K562 (cell line): ENCODE results near the gene ENTR1. TPM values are rescaled to one million over a fixed set of nuclear protein-coding genes. Genes with fewer than 3 reads are reported as not detected.

Experiments
- ATAC-seq: fragments of 200-7000 bp; cut with Tn5 transposase; 3 replicates; pipeline ENCODE4 v1.9.1; 2020; ENCODE audit warnings: moderate library complexity
- BruUV-seq: library from RNA; stranded (reverse); fragments of 400-500 nt; replicated peaks from 2 replicates; lab custom pipeline; 2021; lab: Mats Ljungman, UMichigan
- CTCF ChIA-PET: fragments of 300-600 bp; formaldehyde crosslinking; extraction: SDS; loops from one replicate; lab custom pipeline; 2021; ENCODE audit warnings: low intra/inter-chr PET ratio; lab: Yijun Ruan, JAX
- POLR2A ChIA-PET: fragments of 300-600, 350-650 bp; sonication (Branson Sonifier 250); formaldehyde crosslinking; extraction: SDS; loops from one replicate; lab custom pipeline; 2021; ENCODE audit warnings: antibody characterized with exemption, inconsistent platforms; lab: Yijun Ruan, JAX
- DNase-seq, 4 experiments: peaks; one replicate each; pipeline versions ENCODE4 v3.0.0 to v3.0.0-alpha.2; 2011 to 2018; ENCODE audit warnings: low spot score in 3 of 4, mixed read lengths in 3 of 4; ENCODE audit errors: extremely low read depth in 1 of 4
- FAIRE-seq: peaks from 2 replicates; lab custom pipeline; 2011; peaks lifted over from hg19 to GRCh38; lab: Jason Lieb, UNC
- H2AFZ ChIP-seq: 2 replicates; pipeline ENCODE4 v1.6.0; 2011; ENCODE audit warnings: low read depth, low read length, control low read depth, inconsistent platforms
- H3K27ac ChIP-seq: fragments of 200-600 bp; 3 replicates; pipeline ENCODE4 v1.8.0; 2011; ENCODE audit warnings: low read depth, mild to moderate bottlenecking, control low read depth, inconsistent platforms, low read length, moderate library complexity, mixed read lengths; ENCODE audit errors: extremely low read depth
- H3K27me3 ChIP-seq, 2 experiments: fragments of 300-600 bp in 1 of 2; 2 replicates in 1 of 2; 3 replicates in 1 of 2; pipeline versions ENCODE4 v1.6.0 to v1.8.0; 2011; ENCODE audit warnings: inconsistent platforms in 2 of 2, low read length in 2 of 2, mild to moderate bottlenecking in 1 of 2, mixed read lengths in 1 of 2, moderate library complexity in 1 of 2; ENCODE audit not compliant: control insufficient read depth in 2 of 2, insufficient read depth in 2 of 2
- H3K36me3 ChIP-seq: fragments of 300-600 bp; 3 replicates; pipeline ENCODE4 v1.8.0; 2011; ENCODE audit warnings: mild to moderate bottlenecking, low read length, inconsistent platforms; ENCODE audit not compliant: control insufficient read depth, insufficient read depth
- H3K4me1 ChIP-seq, 2 experiments: fragments of 200-600 bp in 1 of 2; replicated peaks in 1 of 2; 2 replicates in 1 of 2; 3 replicates in 1 of 2; pipeline versions ENCODE4 v1.5.1 to v1.8.0; 2011; ENCODE audit warnings: inconsistent platforms in 2 of 2, low read length in 2 of 2, mild to moderate bottlenecking in 1 of 2, mixed read lengths in 1 of 2, moderate library complexity in 1 of 2; ENCODE audit not compliant: control insufficient read depth in 2 of 2, insufficient read depth in 2 of 2
- H3K4me2 ChIP-seq: 2 replicates; pipeline ENCODE4 v1.6.1; 2011; ENCODE audit warnings: low read length, control low read depth, inconsistent platforms, mixed read lengths; ENCODE audit not compliant: insufficient read depth
- H3K4me3 ChIP-seq: fragments of 200-600 bp; sonication (generic), shearing (Covaris generic); 2 replicates; pipeline ENCODE4 v1.5.1; 2016; ENCODE audit warnings: control low read depth, inconsistent platforms
- H3K79me2 ChIP-seq: fragments of 200-600 bp; 3 replicates; pipeline ENCODE4 v1.8.0; 2011; ENCODE audit warnings: low read length, inconsistent platforms; ENCODE audit not compliant: control insufficient read depth, insufficient read depth
- H3K9ac ChIP-seq, 2 experiments: 2 replicates each; pipeline versions ENCODE4 v1.6.0 to v1.6.1; 2011; ENCODE audit warnings: low read depth in 2 of 2, low read length in 2 of 2, control low read depth in 1 of 2, inconsistent platforms in 1 of 2, mild to moderate bottlenecking in 1 of 2, mixed read lengths in 1 of 2; ENCODE audit not compliant: insufficient read depth in 1 of 2
- H3K9me1 ChIP-seq: one replicate; pipeline ENCODE4 v1.6.0; 2011; ENCODE audit warnings: inconsistent platforms, mild to moderate bottlenecking, low read length, moderate library complexity; ENCODE audit not compliant: control insufficient read depth, insufficient read depth
- H3K9me3 ChIP-seq: replicated peaks from 2 replicates; pipeline ENCODE4 v1.5.1; 2011; ENCODE audit warnings: low read depth, low read length, inconsistent platforms; ENCODE audit not compliant: control insufficient read depth, insufficient read depth
- H4K20me1 ChIP-seq: replicated peaks from 2 replicates; pipeline ENCODE4 v1.6.1; 2011; ENCODE audit warnings: low read length, inconsistent platforms, mixed read lengths; ENCODE audit not compliant: control insufficient read depth, insufficient read depth
- ARID1B ChIP-seq: fragments of 450-650 bp; IDR thresholded peaks from 2 replicates; pipeline ENCODE4 v1.6.1; 2016; ENCODE audit warnings: antibody characterized with exemption, mild to moderate bottlenecking, inconsistent platforms
- C11orf30 ChIP-seq: fragments of 450-650 bp; IDR thresholded peaks from 2 replicates; pipeline ENCODE4 v1.6.1; 2016; ENCODE audit warnings: low read depth, mild to moderate bottlenecking
- CAMTA2 ChIP-seq: fragments of 250-450 bp; sonication (Bioruptor Pico); conservative IDR thresholded peaks from 2 replicates; pipeline ENCODE4 v1.5.1; 2022
- CEBPG ChIP-seq, 3 experiments: fragments of 200-800 bp in 1 of 3; sonication (Bioruptor generic) in 1 of 3; sonication (generic) in 1 of 3; formaldehyde crosslinking in 1 of 3; IDR thresholded peaks in 2 of 3; conservative IDR thresholded peaks in 1 of 3; 2 replicates each; pipeline versions ENCODE4 v1.6.1 to v1.8.0; 2016 to 2022; ENCODE audit warnings: missing compliant biosample characterization in 2 of 3, missing genetic modification characterization in 2 of 3, mild to moderate bottlenecking in 1 of 3, missing genetic modification reagents in 1 of 3
- HNRNPL ChIP-seq: fragments of 200-400 bp; formaldehyde crosslinking; IDR thresholded peaks from 2 replicates; pipeline ENCODE4 v1.6.1; 2017; ENCODE audit warnings: low read depth, mild to moderate bottlenecking, low read length
- MAZ ChIP-seq, 2 experiments: fragments of 450-650 bp in 1 of 2; sonication (generic) in 1 of 2; formaldehyde crosslinking; IDR thresholded peaks in 1 of 2; conservative IDR thresholded peaks in 1 of 2; 2 replicates each; pipeline versions ENCODE4 v1.4.0 to v1.5.0; 2020; ENCODE audit warnings: mild to moderate bottlenecking in 1 of 2, missing genetic modification reagents in 1 of 2
- MYC ChIP-seq, 2 experiments: fragments of 250-450 bp in 1 of 2; sonication (Bioruptor Pico) in 1 of 2; IDR thresholded peaks; 2 replicates each; pipeline versions ENCODE4 v1.5.1 to v1.6.1; 2012 to 2021; ENCODE audit warnings: low read depth in 2 of 2, borderline replicate concordance in 1 of 2, improper control_type of control experiment in 1 of 2, low read length in 1 of 2, mild to moderate bottlenecking in 1 of 2, moderate library complexity in 1 of 2
- YBX1 ChIP-seq: fragments of 450-650 bp; IDR thresholded peaks from 2 replicates; pipeline ENCODE4 v1.7.1; 2016; ENCODE audit warnings: mild to moderate bottlenecking
- WGBS: fragments of 100-300 bp; shearing (Covaris generic); methylation state at CpG from one replicate; pipeline ENCODE4 v1.1.6; 2016; ENCODE audit warnings: low coverage, mixed read lengths; ENCODE audit not compliant: insufficient coverage; ENCODE audit errors: missing lambda C conversion rate; 5-methylcytosine and 5-hydroxymethylcytosine counted together
- in situ Hi-C: fragments of 300-500 bp; cut with MboI; formaldehyde crosslinking; loops from 4 replicates; pipeline ENCODE4 v1.15.0; 2018; ENCODE audit warnings: inconsistent platforms, mixed read lengths
- intact Hi-C: fragments of 100-400 bp; cut with micrococcal nuclease; formaldehyde crosslinking; loops from 2 replicates; pipeline ENCODE4 v1.14.2; 2022
- polyA plus RNA-seq, 8 experiments: library from polyadenylated mRNA; depleted of rRNA in 4 of 8; stranded (reverse) in 5 of 8; unstranded in 3 of 8; fragments of >200 nt; fragmentation: Nextera tagmentation in 2 of 8; fragmentation: Illumina TruSeq in 1 of 8; extraction: Ambion mirVana in 2 of 8; extraction: Trizol in 1 of 8; gene quantifications; 2 replicates each; pipeline versions ENCODE4 v1.2.1 to v1.2.3, GENCODE V29; 2011 to 2014; ENCODE audit warnings: inconsistent platforms in 1 of 8, missing spikeins in 1 of 8
- total RNA-seq, 7 experiments: library from RNA; depleted of rRNA in 6 of 7; stranded (reverse); fragments of >200 nt in 6 of 7; fragmentation: Illumina TruSeq in 2 of 7; extraction: Trizol in 2 of 7; gene quantifications; 2 replicates each; pipeline versions ENCODE4 v1.2.1 to v1.2.3, GENCODE V29; 2011 to 2021; ENCODE audit warnings: low replicate concordance in 1 of 7
- TF ChIP-seq, protein P1 (sequence below): fragments of 250-450 bp; sonication (Bioruptor Pico); IDR thresholded peaks from 2 replicates; pipeline ENCODE4 v1.8.0; 2021; ENCODE audit warnings: mild to moderate bottlenecking, moderate library complexity

Gene ENTR1
- total and polyA plus RNA-seq, 9 of the 15 experiments (the other 6 are each of a cell fraction or from before 2014, with no cell fraction given): 6.7 to 106 (median 72.6) TPM

DNA sequence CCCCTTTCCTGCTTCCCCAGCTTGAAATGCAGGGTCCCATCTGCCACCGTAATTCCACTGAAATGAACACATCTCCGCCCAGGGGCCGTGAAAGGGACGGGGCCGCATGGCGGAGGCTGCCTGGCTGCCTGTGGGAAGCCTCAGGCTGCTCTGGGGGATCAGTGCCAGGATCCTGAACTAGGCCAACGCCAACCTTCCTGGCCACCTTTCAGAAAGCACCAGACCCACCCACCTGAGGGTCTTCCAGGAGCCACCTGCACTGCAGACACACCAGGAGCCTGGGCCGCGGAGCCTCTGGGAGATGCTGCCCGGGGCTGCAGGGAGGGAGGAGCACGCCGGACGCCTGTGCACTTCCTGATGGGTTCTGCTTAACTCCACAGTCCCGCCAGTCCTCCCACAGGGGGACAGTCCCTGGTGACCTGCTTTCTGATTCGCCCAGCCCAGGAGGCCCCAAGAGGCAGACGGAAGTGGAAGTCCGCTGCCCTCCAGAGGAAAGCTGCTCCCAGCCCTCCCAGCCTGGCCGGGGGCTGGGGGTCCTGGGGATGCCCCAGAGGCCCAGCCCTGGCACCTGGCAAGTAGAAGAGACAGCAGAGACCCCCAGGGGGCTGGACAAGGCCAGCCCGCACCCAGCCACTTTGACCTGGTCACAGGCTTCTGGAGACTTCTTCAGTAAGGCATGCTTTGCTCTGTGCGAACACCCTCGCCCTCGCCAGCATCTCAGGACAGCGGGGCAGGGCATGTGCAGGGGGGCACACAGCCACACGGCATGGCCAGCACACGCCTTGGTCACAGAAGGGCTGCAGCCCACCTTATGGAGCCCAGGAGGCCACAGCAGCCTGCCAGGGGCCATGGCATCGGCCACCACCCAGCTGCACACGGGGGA lies 36.9 kb downstream of the ENTR1 start, which contains the start of gene CARD9 (continued):
- peak; percentile 79 for TF ChIP-seq MYC (IDR thresholded peaks at IDR 0.05; ENCODE audit: low read depth, low read length)
- no peak for TF ChIP-seq MYC (CRISPR knock-in tag; IDR thresholded peaks at IDR 0.05; ENCODE audit: borderline replicate concordance, low read depth)
- TF ChIP-seq, all 486 proteins: peak for 53

DNA sequence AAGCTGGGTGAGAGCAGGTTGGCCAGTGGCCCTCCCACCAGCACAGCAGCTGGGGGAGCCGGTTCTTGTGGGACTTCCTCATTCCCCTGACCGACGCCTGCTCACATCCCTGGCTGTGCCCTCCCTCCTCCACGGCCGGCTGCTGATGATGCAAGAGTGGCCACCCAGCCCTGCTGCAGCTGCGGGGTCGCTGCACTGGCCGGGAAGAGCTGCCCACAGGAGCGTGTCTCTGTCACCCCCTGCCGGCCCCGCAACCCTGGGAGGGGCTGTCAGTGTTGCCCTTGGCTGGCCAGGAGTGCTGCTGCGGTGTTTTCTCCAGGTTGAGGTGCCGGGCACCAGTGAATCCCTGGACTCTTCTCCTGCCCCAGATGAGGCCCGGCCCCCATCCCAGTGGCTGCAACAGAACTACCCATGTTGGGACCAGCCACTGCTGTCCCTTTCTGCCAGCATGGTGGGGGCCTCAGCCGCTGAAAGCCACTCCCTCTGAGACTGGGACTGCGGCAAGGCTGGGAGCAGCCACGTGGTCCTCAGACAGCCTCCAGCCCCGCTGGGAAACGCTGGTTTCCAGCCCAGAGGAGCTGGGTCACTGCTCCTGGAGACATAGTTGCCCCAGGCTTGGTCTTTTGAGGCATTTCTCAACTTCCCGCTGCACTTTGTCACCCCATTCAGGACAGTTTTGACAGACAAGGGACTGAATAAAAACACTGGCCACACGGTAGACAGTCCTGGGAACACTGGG lies 37.7 kb downstream of the ENTR1 start:
- DNase-seq (peak; percentile 68 to 79 (median 72)), ATAC-seq (peak; percentile 81), FAIRE-seq (no peak)
- Histone ChIP-seq H4K20me1 (no peaks in the 10 kb centered on the region), H3K36me3 (peaks cover 76% of the 10 kb centered on the region; the same call in 2 of the 3 replicates), H3K79me2 (peaks cover 24% of the 10 kb centered on the region), H3K27me3 (no peaks in the 10 kb centered on the region), H3K9me3 (no peaks in the 10 kb centered on the region), H3K9ac (peak overlapping the region; percentile 89 to 93), H3K4me1 (peaks cover 9 to 84% of the 10 kb centered on the region in 2 experiments; a peak in 4 of 5 replicates), H3K9me1 (no peaks in the 10 kb centered on the region), H3K27ac (peak overlapping the region; percentile 79), H2AFZ (peak overlapping the region; percentile 79), H3K4me2 (peak overlapping the region; percentile 95), H3K4me3 (peak overlapping the region; percentile 55)
- CTCF ChIA-PET: no interaction called here
- in situ Hi-C loops (no loop called here), intact Hi-C loops (no loop called here)
- WGBS: under 1% methylated on average over 21 of the region's 21 CpGs
- BruUV-seq: TSS peak; percentile 80
- POLR2A ChIA-PET: interaction anchor here (0.6 to 1.9 kb wide), 8 partner anchors 9 to 45 kb away, joined by 3 to 12 read pairs (median 4); partner anchors contain the start of gene DNLZ
- TF ChIP-seq C11orf30: peak; percentile 20; the same call in 1 of the 2 replicates
- peak; percentile 53; the same call in 1 of the 2 replicates for TF ChIP-seq ARID1B
- 0 out of 2 replicates have a peak, but pooled peaks have one; percentile 76 for TF ChIP-seq HNRNPL
- peak; percentile 78 to 86 for TF ChIP-seq MAZ (CRISPR knock-in tag; conservative IDR thresholded peaks at IDR 0.05 in 1 of 2, IDR thresholded peaks at IDR 0.05 in 1 of 2)
- TF ChIP-seq YBX1: no peak
- TF ChIP-seq, protein P1, sequence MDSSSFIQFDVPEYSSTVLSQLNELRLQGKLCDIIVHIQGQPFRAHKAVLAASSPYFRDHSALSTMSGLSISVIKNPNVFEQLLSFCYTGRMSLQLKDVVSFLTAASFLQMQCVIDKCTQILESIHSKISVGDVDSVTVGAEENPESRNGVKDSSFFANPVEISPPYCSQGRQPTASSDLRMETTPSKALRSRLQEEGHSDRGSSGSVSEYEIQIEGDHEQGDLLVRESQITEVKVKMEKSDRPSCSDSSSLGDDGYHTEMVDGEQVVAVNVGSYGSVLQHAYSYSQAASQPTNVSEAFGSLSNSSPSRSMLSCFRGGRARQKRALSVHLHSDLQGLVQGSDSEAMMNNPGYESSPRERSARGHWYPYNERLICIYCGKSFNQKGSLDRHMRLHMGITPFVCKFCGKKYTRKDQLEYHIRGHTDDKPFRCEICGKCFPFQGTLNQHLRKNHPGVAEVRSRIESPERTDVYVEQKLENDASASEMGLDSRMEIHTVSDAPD (CRISPR knock-in tag): no peak
- TF ChIP-seq CEBPG (CRISPR knock-in tag; IDR thresholded peaks at IDR 0.05): peak; percentile 99
- peak; percentile 94 to 97 for TF ChIP-seq CEBPG (tag; conservative IDR thresholded peaks at IDR 0.05 in 1 of 2, IDR thresholded peaks at IDR 0.05 in 1 of 2)
- no peak for TF ChIP-seq CAMTA2 (CRISPR knock-in tag)
